Pancreas (tissue), 10 donors: ENCODE data around the gene VPS35L. TPM values are rescaled to one million over a fixed set of nuclear protein-coding genes. Genes with fewer than 3 reads are reported as not detected.

Source experiments
- ATAC-seq, 4 donors: fragments of 200-7000 bp; cut with Tn5 transposase; one replicate each; pipeline versions ENCODE4 v1.8.0 to v1.9.1; 2020; ENCODE audit warnings: mild to moderate bottlenecking in 4 of 4, moderate library complexity in 4 of 4
- DNase-seq, 6 donors: peaks; one replicate each; pipeline ENCODE4 v3.0.0-alpha.2; 2020
- FAIRE-seq: peaks from 2 replicates; lab custom pipeline; 2012; peaks lifted over from hg19 to GRCh38; lab: Jason Lieb, UNC
- H3K27ac ChIP-seq, 4 donors: fragments of 200-600 bp; sonication (generic); 1 replicate in 3 of 4; 2 replicates in 1 of 4; pipeline versions ENCODE4 v1.5.0 to v1.8.0; 2020
- H3K27me3 ChIP-seq, 4 donors: fragments of 200-600 bp; one replicate each; pipeline ENCODE4 v1.8.0; 2021
- H3K36me3 ChIP-seq, 3 donors: fragments of 200-600 bp; sonication (generic) in 1 of 3; one replicate each; pipeline versions ENCODE4 v1.5.0 to v1.8.0; 2020 to 2021
- H3K4me1 ChIP-seq, 3 donors: fragments of 200-600 bp; one replicate each; pipeline ENCODE4 v1.8.0; 2021
- H3K4me3 ChIP-seq, 4 donors: fragments of 200-600 bp; sonication (generic) in 2 of 4; one replicate each; pipeline versions ENCODE4 v1.5.0 to v1.8.0; 2020 to 2021
- H3K9me3 ChIP-seq, 4 donors: fragments of 200-600 bp; one replicate each; pipeline ENCODE4 v1.8.0; 2021
- WGBS, 2 donors: extraction: QIAGEN DNeasy Blood & Tissue Kit; methylation state at CpG; one replicate each; pipeline ENCODE4 v1.1.7; 2013; 5-methylcytosine and 5-hydroxymethylcytosine counted together
- intact Hi-C, 3 donors: fragments of 100-400 bp; cut with DNase I; formaldehyde crosslinking; loops; one replicate each; pipeline versions ENCODE4 v1.11.1 to v1.14.2; 2022
- polyA plus RNA-seq, 2 donors: library from polyadenylated mRNA; stranded (reverse); fragments of 200-250 nt; gene quantifications; one replicate each; pipeline ENCODE4 v1.2.3, GENCODE V29; 2013
- total RNA-seq, 6 donors: library from RNA; stranded (reverse); fragmentation: NEBNext Ultra II Directional in 4 of 6; extraction: Animal tissue kit (Norgen Biotek cat#: 25700) in 4 of 6; gene quantifications; one replicate each; pipeline versions ENCODE4 v1.2.1 to v1.2.4, GENCODE V29; 2021 to 2023
- TF ChIP-seq, protein P1 (sequence below), 4 donors: fragments of 200-600 bp; sonication (generic) in 3 of 4; IDR thresholded peaks; one replicate each; pipeline versions ENCODE4 v1.5.0 to v1.8.0; 2021; ENCODE audit warnings: antibody characterized with exemption in 4 of 4
- donor health status: healthy with polysubstance abuse.
- donor health status: DM: no; HTN: no; CAD: no; lungs with moderate emphysema.
- donor health status: DM: no; HTN: no; CAD: no.
- donor health status: control.
- donor health status: control.
- donor health status: Bipolar disorder and iron deficiency.
- donor health status: DM: yes; HTN: yes; CAD: no.
- donor health status: DM: no; HTN: no; CAD: no.
- donor health status: DM: no; HTN: no; CAD: no.
- donor health status: DM: yes; HTN: yes; CAD: no.

Gene VPS35L
- total and polyA plus RNA-seq, 8 donors, result 15.2 to 35.3 (median 22.3) TPM

DNA sequence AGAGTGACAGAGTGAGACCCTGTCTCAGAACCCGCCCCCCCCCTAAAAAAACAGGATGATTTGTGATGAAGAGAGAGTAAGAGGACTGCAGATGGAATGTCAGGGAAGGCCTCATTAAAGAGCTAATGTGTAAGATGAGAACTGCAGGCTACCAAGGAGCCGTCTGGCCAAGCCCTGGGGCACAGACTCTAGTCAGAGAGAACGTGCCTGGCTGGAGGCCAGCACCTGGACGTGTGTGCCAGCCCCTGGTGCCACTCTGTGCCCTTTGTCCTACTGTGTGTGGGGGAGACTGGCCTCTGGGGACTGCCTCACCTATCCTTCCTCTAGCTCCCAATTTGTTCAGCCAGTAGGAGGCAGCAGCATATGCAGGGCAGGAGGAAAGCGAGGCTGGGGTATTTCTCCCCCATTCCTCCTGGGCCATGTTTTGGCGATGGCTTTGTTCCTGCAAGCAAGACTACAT, 125.4 kb downstream of the VPS35L start:
- FAIRE-seq, result no peak

DNA sequence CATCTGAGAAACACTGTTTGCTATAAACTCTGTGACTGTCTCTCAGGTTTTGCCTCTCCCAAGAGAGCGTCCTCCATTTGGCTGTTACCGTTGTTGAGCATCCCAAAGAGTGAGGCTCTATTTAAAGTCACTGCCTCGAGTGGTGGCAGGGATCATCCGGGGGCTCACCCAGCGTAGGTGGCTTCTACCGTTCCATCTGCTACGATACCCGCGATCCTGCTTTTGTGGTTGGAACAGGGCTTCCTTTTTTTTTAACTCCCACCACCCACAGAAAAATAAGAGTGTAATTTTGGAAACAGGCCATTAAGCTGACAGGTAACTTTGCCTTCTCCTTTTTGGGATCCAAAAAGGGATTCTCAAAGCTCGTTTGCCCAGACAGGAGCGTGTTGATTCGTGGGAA, 126.1 kb downstream of the VPS35L start:
- WGBS, 2 donors, result 91 to 94% methylated on average over 12 of the region's 12 CpGs
- no peaks in the 10 kb centered on the region for H3K4me1 ChIP-seq
- intact Hi-C loops, result no loop called here
- ATAC-seq, result no peak
- peaks cover 0 to 18% (median 11%) of the 10 kb centered on the region in 3 donors for H3K36me3 ChIP-seq
- FAIRE-seq, result no peak
- no peaks in the 10 kb centered on the region for H3K9me3 ChIP-seq
- no peak overlapping the region for H3K27ac ChIP-seq
- no peak overlapping the region for H3K4me3 ChIP-seq
- DNase-seq, result no peak
- H3K27me3 ChIP-seq, result no peaks in the 10 kb centered on the region
- TF ChIP-seq, protein P1, sequence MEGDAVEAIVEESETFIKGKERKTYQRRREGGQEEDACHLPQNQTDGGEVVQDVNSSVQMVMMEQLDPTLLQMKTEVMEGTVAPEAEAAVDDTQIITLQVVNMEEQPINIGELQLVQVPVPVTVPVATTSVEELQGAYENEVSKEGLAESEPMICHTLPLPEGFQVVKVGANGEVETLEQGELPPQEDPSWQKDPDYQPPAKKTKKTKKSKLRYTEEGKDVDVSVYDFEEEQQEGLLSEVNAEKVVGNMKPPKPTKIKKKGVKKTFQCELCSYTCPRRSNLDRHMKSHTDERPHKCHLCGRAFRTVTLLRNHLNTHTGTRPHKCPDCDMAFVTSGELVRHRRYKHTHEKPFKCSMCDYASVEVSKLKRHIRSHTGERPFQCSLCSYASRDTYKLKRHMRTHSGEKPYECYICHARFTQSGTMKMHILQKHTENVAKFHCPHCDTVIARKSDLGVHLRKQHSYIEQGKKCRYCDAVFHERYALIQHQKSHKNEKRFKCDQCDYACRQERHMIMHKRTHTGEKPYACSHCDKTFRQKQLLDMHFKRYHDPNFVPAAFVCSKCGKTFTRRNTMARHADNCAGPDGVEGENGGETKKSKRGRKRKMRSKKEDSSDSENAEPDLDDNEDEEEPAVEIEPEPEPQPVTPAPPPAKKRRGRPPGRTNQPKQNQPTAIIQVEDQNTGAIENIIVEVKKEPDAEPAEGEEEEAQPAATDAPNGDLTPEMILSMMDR (IDR thresholded peaks at IDR 0.05), result no peak

More for the DNA sequence above, 125.4 kb downstream of the VPS35L start:
- TF ChIP-seq, protein P1 (IDR thresholded peaks at IDR 0.05), result no peak
- Histone ChIP-seq H3K9me3 (no peaks in the 10 kb centered on the region), H3K4me3 (no peak overlapping the region), H3K4me1 (no peaks in the 10 kb centered on the region), H3K27ac (no peak overlapping the region), H3K27me3 (no peaks in the 10 kb centered on the region), H3K36me3 (peaks cover 0 to 18% (median 11%) of the 10 kb centered on the region in 3 donors)
- intact Hi-C loops, result no loop called here
- peak in 1 of 4 donors; percentile 28 for ATAC-seq
- DNase-seq, result no peak
- WGBS, 2 donors, result 78 to 79% methylated on average over 6 of the region's 6 CpGs

DNA sequence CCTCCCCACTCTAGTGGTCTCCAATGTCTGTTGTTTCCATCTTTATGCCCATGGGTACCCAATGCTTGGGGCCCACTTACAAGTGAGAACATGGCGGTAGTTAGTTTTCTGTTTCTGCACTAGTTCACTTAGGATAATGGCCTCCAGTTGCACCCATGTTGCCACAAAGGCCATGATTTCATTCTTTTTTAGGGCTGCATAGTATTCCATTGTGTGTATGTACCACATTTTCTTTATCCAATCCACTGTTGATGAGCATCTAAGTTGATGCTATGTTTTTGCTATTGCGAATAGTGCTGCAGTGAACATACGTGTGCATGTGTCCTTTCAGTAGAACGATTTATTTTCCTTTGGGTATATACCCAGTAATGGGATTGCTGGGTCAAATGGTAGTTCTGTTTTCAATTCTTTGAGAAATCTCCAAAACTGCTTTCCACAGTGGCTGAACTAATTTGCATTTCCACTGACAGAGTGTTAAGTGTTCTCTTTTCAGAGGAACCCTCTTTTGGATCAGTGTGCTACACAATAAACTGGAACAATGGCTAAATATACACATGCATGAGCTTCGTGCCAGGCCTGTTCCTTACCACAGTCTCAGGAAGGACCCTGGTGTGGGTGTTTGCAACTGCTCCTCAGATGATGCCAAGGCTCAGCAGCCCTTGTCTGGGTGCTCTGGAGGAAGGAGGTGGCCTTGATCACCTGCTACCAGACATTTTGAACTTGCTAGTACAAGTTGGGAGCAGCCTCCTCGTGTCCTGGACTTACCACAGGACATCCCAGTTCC, 128.1 kb downstream of the VPS35L start:
- TF ChIP-seq, protein P1 (IDR thresholded peaks at IDR 0.05), result no peak
- Histone ChIP-seq H3K9me3 (no peaks in the 10 kb centered on the region), H3K4me3 (no peak overlapping the region), H3K27ac (no peak overlapping the region), H3K36me3 (peaks cover 0 to 18% (median 11%) of the 10 kb centered on the region in 3 donors), H3K4me1 (no peaks in the 10 kb centered on the region), H3K27me3 (no peaks in the 10 kb centered on the region)
- DNase-seq (peak in 1 of 6 donors; percentile 11), FAIRE-seq (no peak), ATAC-seq (no peak)
- WGBS, 2 donors, result 93 to 95% methylated on average over 6 of the region's 6 CpGs
- intact Hi-C loops, result no loop called here

DNA sequence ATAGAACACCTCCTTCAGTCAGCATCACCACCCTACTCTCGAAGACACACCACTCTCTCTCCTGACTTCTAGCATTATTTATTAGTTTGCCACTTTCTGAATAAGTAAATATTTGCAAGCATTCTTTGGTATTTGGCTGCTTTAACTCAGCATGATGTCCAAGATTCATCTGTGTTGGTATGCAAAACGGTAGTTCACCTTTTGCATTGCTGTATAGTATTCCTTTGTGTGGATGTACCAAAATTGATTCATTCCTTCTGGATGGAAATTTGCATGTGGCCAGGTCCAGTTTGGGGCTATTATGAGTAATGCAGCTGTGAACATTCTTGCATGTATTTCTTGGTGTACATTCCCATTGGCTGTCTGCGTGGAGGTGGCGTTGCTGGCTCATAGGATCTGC, 129.7 kb downstream of the VPS35L start:
- WGBS, 2 donors, result 98% methylated on average over 4 of the region's 4 CpGs
- intact Hi-C loops, result no loop called here
- DNase-seq, result no peak

More for the DNA sequence above, 129.7 kb downstream of the VPS35L start:
- ATAC-seq, result no peak
- H3K4me1 ChIP-seq, result no peaks in the 10 kb centered on the region
- no peaks in the 10 kb centered on the region for H3K9me3 ChIP-seq
- FAIRE-seq, result no peak
- H3K27ac ChIP-seq, result no peak overlapping the region
- H3K36me3 ChIP-seq, result peaks cover 0 to 18% (median 11%) of the 10 kb centered on the region in 3 donors
- no peaks in the 10 kb centered on the region for H3K27me3 ChIP-seq
- no peak overlapping the region for H3K4me3 ChIP-seq
- TF ChIP-seq, protein P1 (IDR thresholded peaks at IDR 0.05), result no peak
